Aorta (tissue), 5 donors: ENCODE measurements around the gene HS6ST2. TPM values are rescaled to one million over a fixed set of nuclear protein-coding genes. Genes with fewer than 3 reads are reported as not detected.

Source experiments
- ATAC-seq: fragments of 200-7000 bp; cut with Tn5 transposase; one replicate; pipeline ENCODE4 v1.9.1; 2022; ENCODE audit warnings: moderate library complexity; ENCODE audit not compliant: low FRiP score
- DNase-seq, 2 donors: peaks; one replicate each; pipeline ENCODE4 v3.0.0-alpha.2; 2020
- H3K27ac ChIP-seq, 2 donors: one replicate each; pipeline ENCODE4 v1.5.1; 2013; ENCODE audit warnings: low read length in 2 of 2, mild to moderate bottlenecking in 2 of 2, moderate library complexity in 2 of 2, control low read depth in 1 of 2, inconsistent platforms in 1 of 2, low read depth in 1 of 2
- H3K27me3 ChIP-seq, 2 donors: one replicate each; pipeline ENCODE4 v1.6.1; 2013; ENCODE audit warnings: control low read depth in 1 of 2, low read length in 1 of 2, mild to moderate bottlenecking in 1 of 2, moderate library complexity in 1 of 2; ENCODE audit not compliant: insufficient read depth in 2 of 2, control insufficient read depth in 1 of 2
- H3K36me3 ChIP-seq, 2 donors: one replicate each; pipeline ENCODE4 v1.6.1; 2013; ENCODE audit warnings: control low read depth in 1 of 2, low read length in 1 of 2, mild to moderate bottlenecking in 1 of 2; ENCODE audit not compliant: insufficient read depth in 2 of 2, control insufficient read depth in 1 of 2
- H3K4me1 ChIP-seq, 2 donors: one replicate each; pipeline ENCODE4 v1.6.1; 2013; ENCODE audit warnings: low read length in 2 of 2, control low read depth in 1 of 2, mild to moderate bottlenecking in 1 of 2, moderate library complexity in 1 of 2; ENCODE audit not compliant: insufficient read depth in 2 of 2, control insufficient read depth in 1 of 2
- H3K4me3 ChIP-seq, 2 donors: one replicate each; pipeline ENCODE4 v1.5.1; 2013; ENCODE audit warnings: low read length in 2 of 2, control low read depth in 1 of 2, mild to moderate bottlenecking in 1 of 2
- H3K9me3 ChIP-seq: one replicate; pipeline ENCODE4 v1.6.1; 2013; ENCODE audit warnings: mild to moderate bottlenecking, low read length; ENCODE audit not compliant: control insufficient read depth
- WGBS, 2 donors: extraction: QIAGEN DNeasy Blood & Tissue Kit; methylation state at CpG; one replicate each; pipeline ENCODE4 v1.1.7; 2013; 5-methylcytosine and 5-hydroxymethylcytosine counted together
- intact Hi-C, 2 donors: fragments of 100-400 bp; cut with DNase I; formaldehyde crosslinking; loops; one replicate each; pipeline versions ENCODE4 v1.14.2 to v1.15.0; 2022
- polyA plus RNA-seq, 2 donors: library from polyadenylated mRNA; stranded (reverse); fragments of 200-250 nt; gene quantifications; one replicate each; pipeline ENCODE4 v1.2.3, GENCODE V29; 2013
- total RNA-seq, 2 donors: library from RNA; stranded (reverse); fragmentation: NEBNext Ultra II Directional; extraction: Animal tissue kit (Norgen Biotek cat#: 25700); gene quantifications; one replicate each; pipeline ENCODE4 v1.2.1, GENCODE V29; 2021
- donor health status: healthy with polysubstance abuse.
- donor health status: Bipolar disorder and iron deficiency.
- donor health status: DM: no; HTN: no; CAD: no.
- donor health status: DM: no; HTN: no; CAD: no.
- donor health status: DM: yes; HTN: yes; CAD: no.

Gene HS6ST2
- total and polyA plus RNA-seq, 4 donors, result 0.06 to 0.09 TPM; not detected in 2

- Histone ChIP-seq H3K27ac (no peak overlapping the region), H3K27me3 (peaks cover 0 to 3% of the 10 kb centered on the region in 2 donors), H3K4me3 (no peak overlapping the region), H3K9me3 (no peaks in the 10 kb centered on the region), H3K36me3 (no peaks in the 10 kb centered on the region), H3K4me1 (no peaks in the 10 kb centered on the region)
- WGBS, 2 donors, result 76 to 89% methylated on average over 6 of the region's 6 CpGs
- intact Hi-C loops, result loop anchor here (5.0 to 10.0 kb wide), 2 partner anchors 322 to 769 kb away; no protein-coding TSS in a partner anchor
- ATAC-seq, result no peak
- DNase-seq, result no peak
Measured at GRCh38 chrX:132614297-132614696, 344.1 kb downstream of the HS6ST2 start.

- Histone ChIP-seq H3K27ac (no peak overlapping the region), H3K9me3 (no peaks in the 10 kb centered on the region), H3K4me3 (no peak overlapping the region), H3K4me1 (no peaks in the 10 kb centered on the region), H3K36me3 (no peaks in the 10 kb centered on the region), H3K27me3 (peaks cover 0 to 3% of the 10 kb centered on the region in 2 donors)
- WGBS, 2 donors, result 78 to 84% methylated on average over 5 of the region's 5 CpGs
- intact Hi-C loops, result loop anchor here (5.0 to 10.0 kb wide), 2 partner anchors 322 to 769 kb away; no protein-coding TSS in a partner anchor
- DNase-seq (no peak), ATAC-seq (no peak)
Measured at GRCh38 chrX:132613801-132614200, 344.6 kb downstream of the HS6ST2 start.

- no peak for ATAC-seq
- Histone ChIP-seq H3K36me3 (no peaks in the 10 kb centered on the region), H3K9me3 (no peaks in the 10 kb centered on the region), H3K4me1 (no peaks in the 10 kb centered on the region), H3K27me3 (peaks cover 0 to 3% of the 10 kb centered on the region in 2 donors), H3K27ac (no peak overlapping the region), H3K4me3 (no peak overlapping the region)
- WGBS, 2 donors, result 56 to 57% methylated on average over 10 of the region's 10 CpGs
- intact Hi-C loops, result loop anchor here (5.0 to 10.0 kb wide), 2 partner anchors 321 to 768 kb away; no protein-coding TSS in a partner anchor
- DNase-seq, result peak in 1 of 2 donors; percentile 74
Measured at GRCh38 chrX:132612821-132613564, 345.4 kb downstream of the HS6ST2 start.

- WGBS, 2 donors, result 63 to 83% methylated on average over 4 of the region's 4 CpGs
- H3K27me3 ChIP-seq, result no peaks in the 10 kb centered on the region
- H3K36me3 ChIP-seq, result no peaks in the 10 kb centered on the region
- H3K4me1 ChIP-seq, result no peaks in the 10 kb centered on the region
- no peak overlapping the region for H3K4me3 ChIP-seq
- no peak for ATAC-seq
- DNase-seq, result no peak
- no peak overlapping the region for H3K27ac ChIP-seq
- intact Hi-C loops, result loop anchor here (5.0 to 10.0 kb wide), 2 partner anchors 318 to 766 kb away; no protein-coding TSS in a partner anchor
- H3K9me3 ChIP-seq, result no peaks in the 10 kb centered on the region
Measured at GRCh38 chrX:132610536-132610935, 347.9 kb downstream of the HS6ST2 start.

- Histone ChIP-seq H3K4me3 (no peak overlapping the region), H3K4me1 (no peaks in the 10 kb centered on the region), H3K27me3 (no peaks in the 10 kb centered on the region), H3K9me3 (no peaks in the 10 kb centered on the region), H3K36me3 (no peaks in the 10 kb centered on the region), H3K27ac (no peak overlapping the region)
- DNase-seq (no peak), ATAC-seq (no peak)
- 65 to 80% methylated on average over 1 of the region's 1 CpG for WGBS, 2 donors
- intact Hi-C loops, result no loop called here
Measured at GRCh38 chrX:132609362-132609848, 349.0 kb downstream of the HS6ST2 start.

- 74 to 86% methylated on average over 6 of the region's 6 CpGs for WGBS, 2 donors
- H3K36me3 ChIP-seq, result no peaks in the 10 kb centered on the region
- intact Hi-C loops, result no loop called here
- no peak for DNase-seq
- no peaks in the 10 kb centered on the region for H3K4me1 ChIP-seq
- ATAC-seq, result no peak
- no peak overlapping the region for H3K4me3 ChIP-seq
- H3K27me3 ChIP-seq, result no peaks in the 10 kb centered on the region
- no peak overlapping the region for H3K27ac ChIP-seq
- no peaks in the 10 kb centered on the region for H3K9me3 ChIP-seq
Measured at GRCh38 chrX:132603700-132604286, 354.6 kb downstream of the HS6ST2 start.

- no peak overlapping the region for H3K27ac ChIP-seq
- DNase-seq (no peak), ATAC-seq (no peak)
- no peaks in the 10 kb centered on the region for H3K4me1 ChIP-seq
- H3K27me3 ChIP-seq, result no peaks in the 10 kb centered on the region
- H3K36me3 ChIP-seq, result no peaks in the 10 kb centered on the region
- 52 to 70% methylated on average over 4 of the region's 4 CpGs for WGBS, 2 donors
- H3K9me3 ChIP-seq, result no peaks in the 10 kb centered on the region
- H3K4me3 ChIP-seq, result no peak overlapping the region
- intact Hi-C loops, result no loop called here
Measured at GRCh38 chrX:132602701-132603100, 355.7 kb downstream of the HS6ST2 start.

- no peaks in the 10 kb centered on the region for H3K27me3 ChIP-seq
- H3K36me3 ChIP-seq, result no peaks in the 10 kb centered on the region
- DNase-seq (no peak), ATAC-seq (no peak)
- intact Hi-C loops, result no loop called here
- H3K4me3 ChIP-seq, result no peak overlapping the region
- WGBS, 2 donors, result 47 to 62% methylated on average over 3 of the region's 3 CpGs
- no peak overlapping the region for H3K27ac ChIP-seq
- no peaks in the 10 kb centered on the region for H3K9me3 ChIP-seq
- H3K4me1 ChIP-seq, result no peaks in the 10 kb centered on the region
Measured at GRCh38 chrX:132594999-132595398, 363.4 kb downstream of the HS6ST2 start.
